WI38 (cell line): ENCODE measurements around the gene TIMM22.
"Not testable (repeated sequence)": the region's sequence is repeated elsewhere in the genome, so short reads cannot be mapped to it uniquely, and the experiment has no call there.

Experiments
- H3K4me3 ChIP-seq: 2 replicates; pipeline ENCODE4 v1.5.1; 2011; ENCODE audit warnings: low read depth, mild to moderate bottlenecking, control low read depth, low read length
- TF ChIP-seq, protein P1 (sequence below): IDR thresholded peaks from 2 replicates; pipeline ENCODE4 v1.5.1; 2012; ENCODE audit warnings: low read depth, mild to moderate bottlenecking, control low read depth, low read length

Gene TIMM22

DNA sequence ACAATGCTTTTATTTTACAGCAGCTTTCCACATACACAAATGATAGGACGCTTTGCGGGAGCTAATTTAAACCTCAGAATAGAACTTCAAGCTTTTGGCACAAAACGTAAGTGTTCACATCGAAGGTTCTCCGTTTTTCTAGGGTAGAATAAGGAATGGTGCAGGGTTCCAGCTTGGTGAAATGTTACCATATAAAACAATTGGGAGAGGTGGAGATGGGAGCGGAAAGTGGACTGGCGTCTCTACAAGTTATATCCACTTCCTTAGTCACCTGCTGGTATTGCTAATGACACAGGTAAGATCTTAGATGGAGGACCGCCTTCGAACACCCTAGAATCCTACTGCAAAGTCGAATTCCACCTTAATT, 15.7 kb upstream of the TIMM22 start:
- H3K4me3 ChIP-seq: no peak overlapping the region
- TF ChIP-seq, protein P1, sequence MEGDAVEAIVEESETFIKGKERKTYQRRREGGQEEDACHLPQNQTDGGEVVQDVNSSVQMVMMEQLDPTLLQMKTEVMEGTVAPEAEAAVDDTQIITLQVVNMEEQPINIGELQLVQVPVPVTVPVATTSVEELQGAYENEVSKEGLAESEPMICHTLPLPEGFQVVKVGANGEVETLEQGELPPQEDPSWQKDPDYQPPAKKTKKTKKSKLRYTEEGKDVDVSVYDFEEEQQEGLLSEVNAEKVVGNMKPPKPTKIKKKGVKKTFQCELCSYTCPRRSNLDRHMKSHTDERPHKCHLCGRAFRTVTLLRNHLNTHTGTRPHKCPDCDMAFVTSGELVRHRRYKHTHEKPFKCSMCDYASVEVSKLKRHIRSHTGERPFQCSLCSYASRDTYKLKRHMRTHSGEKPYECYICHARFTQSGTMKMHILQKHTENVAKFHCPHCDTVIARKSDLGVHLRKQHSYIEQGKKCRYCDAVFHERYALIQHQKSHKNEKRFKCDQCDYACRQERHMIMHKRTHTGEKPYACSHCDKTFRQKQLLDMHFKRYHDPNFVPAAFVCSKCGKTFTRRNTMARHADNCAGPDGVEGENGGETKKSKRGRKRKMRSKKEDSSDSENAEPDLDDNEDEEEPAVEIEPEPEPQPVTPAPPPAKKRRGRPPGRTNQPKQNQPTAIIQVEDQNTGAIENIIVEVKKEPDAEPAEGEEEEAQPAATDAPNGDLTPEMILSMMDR: no peak

DNA sequence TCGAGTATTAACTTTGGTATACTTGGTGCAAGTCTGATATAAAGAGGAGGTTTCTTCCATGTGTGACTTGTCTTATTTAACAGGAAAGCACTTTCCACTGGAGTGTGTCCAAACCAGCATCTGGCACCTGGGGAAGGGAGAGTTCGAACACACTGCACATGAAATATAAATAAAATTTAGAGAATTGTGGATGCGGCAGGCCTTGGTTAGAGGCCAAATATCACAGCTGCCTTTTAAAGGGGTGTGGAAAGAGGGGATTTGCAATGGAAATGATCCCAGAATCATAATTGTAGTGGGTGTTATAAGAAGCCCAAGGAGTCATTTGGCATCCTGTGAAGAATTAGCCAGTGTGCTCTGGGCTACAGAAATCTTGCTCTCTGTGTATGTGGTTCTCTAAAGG, 13.0 kb upstream of the TIMM22 start:
- no peak overlapping the region for H3K4me3 ChIP-seq
- TF ChIP-seq, protein P1: no peak

DNA sequence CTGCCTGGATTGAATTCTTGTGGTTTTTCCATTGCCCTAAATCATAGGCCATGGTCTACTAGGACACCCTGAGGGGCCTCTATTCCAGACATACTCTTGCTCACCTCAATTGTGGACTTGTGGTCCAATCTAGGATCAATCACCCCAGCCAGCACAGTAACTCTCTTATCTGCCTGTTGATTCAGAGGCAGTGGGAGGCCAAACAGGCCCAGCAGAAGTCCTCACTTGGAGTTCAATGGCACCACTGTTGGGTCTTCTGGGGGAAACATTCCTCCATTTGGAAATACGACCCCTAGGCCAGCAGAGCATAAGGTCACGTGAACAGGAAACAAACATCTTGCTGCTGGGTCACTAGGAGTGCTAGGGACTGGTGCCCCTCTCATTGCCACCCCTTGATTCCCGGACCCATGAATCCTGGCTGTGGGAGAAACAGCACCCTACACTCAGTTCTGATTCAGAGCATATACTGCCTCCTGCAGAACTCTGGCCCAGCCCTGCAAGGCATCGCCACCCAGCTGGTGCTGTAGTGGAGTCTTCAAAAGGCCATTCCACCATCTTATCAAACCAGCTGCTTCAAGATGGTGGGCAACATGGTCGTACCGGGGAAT, 10.5 kb upstream of the TIMM22 start:
- H3K4me3 ChIP-seq: no peak overlapping the region
- TF ChIP-seq, protein P1: no peak

DNA sequence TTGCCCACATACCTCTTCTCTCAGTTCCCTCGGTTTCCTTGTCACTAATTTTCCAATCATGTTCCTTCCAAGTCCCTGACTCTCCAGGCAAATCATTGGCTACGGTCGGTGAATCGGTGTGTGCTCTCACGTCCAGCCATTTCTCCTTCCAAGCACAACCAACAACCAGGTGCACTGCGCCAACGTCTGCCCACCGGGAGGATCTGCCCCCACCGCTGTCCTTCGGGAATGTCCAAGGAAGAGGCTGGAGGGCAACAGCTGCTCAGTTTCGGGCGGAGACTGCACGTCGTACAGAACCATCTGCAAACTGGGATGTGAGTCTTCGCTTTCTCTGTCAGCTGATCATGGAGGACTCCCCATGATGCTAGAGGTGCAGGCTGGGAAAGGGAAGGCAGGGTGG, 9.0 kb upstream of the TIMM22 start:
- TF ChIP-seq, protein P1: no peak
- H3K4me3 ChIP-seq: no peak overlapping the region

DNA sequence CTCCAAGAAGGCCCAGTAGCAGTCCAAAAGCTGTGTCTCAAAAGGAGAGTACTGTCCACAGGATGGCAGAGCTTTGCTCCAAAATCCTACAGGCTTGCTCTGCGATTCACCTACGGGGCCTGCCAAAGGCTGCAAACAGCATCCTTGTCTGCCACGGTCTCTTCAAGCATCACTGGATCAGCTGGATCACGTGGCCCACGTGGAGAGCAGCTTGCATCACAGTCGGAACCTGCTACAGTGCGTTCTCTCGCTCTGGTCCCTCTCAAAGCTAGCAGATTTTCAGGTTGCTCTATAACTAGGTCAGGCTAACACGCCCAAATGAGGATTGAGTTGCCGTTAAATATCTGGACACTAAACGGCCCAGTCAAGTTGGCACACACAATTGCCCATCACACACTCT, 8.4 kb upstream of the TIMM22 start:
- no peak overlapping the region for H3K4me3 ChIP-seq
- TF ChIP-seq, protein P1: no peak

DNA sequence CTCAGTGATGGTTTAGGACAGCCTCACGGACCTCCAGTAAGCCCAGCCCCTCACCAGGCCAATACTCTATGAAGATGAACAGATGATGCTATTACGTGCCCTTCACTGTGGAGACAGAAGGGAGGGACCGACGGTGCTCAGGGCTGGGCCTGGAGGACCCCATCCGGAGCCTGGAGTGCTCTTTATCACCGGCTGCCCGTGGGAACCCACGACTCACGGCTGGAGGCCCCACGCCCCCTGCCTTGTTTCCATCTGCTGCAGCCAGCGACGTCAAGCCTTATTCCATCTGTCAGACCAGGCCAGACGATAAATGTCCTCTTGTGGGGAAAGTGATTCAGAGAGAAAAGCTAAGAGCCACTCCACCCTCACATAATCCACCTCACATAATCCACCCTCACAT, 4.0 kb upstream of the TIMM22 start:
- TF ChIP-seq, protein P1: no peak
- H3K4me3 ChIP-seq: no peak overlapping the region

DNA sequence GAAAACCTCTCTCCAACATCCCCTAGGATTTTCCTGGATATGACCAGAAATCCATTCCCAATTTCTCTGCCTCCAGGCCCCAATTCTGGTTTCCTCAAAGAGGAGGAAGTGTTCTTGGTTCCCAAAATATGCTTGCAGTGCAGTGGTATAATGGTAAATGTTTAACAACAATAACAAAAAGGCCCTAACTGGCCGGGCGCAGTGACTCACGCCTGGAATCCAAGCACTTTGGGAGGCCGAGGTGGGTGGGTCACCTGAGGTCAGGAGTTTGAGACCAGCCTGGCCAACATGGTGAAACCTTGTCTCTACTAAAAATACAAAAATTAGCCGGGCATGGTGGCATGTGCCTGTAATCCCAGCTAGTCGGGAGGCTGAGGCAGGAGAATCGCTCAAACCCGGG, 1.6 kb upstream of the TIMM22 start:
- not testable (repeated sequence) for H3K4me3 ChIP-seq

DNA sequence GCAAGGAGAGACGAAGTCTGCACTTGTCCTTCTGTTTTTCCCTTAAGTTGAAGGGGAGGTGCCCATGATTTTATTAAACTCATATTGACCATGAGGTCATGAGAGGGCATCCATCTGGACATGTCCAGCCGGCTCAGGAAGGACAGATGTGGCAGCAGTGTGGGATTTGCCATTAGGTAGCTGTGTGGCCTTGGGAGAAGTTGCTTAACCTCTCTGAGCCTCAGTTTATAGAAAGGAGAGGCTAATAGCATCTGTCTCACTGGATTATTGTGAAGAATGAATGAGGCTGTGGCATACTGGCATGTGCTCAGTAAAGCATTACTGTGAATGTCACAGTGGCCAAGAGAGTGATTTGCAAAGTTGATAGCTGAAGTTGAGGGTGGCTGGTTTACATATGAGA, 1.2 kb downstream of the TIMM22 start:
- TF ChIP-seq, protein P1: no peak
- peak overlapping the region; percentile 99 for H3K4me3 ChIP-seq
